GM18517 (cell line): ENCODE data around the gene TPD52L2.
"Not testable (repeated sequence)": the region's sequence is repeated elsewhere in the genome, so short reads cannot be mapped to it uniquely, and the experiment has no call there.

ENCODE experiments used
- ATAC-seq: cut with Tn5 transposase; IDR thresholded peaks from one replicate; pipeline ENCODE4 v1.9.1; 2021; ENCODE audit warnings: mild to moderate bottlenecking, moderate library complexity; ENCODE audit not compliant: unreplicated experiment

TPD52L2 gene

GRCh38 chr20:63835021-63835858, 29.8 kb upstream of the TPD52L2 start:
- no peak for ATAC-seq

- no peak for ATAC-seq
Measured at GRCh38 chr20:63836458-63837344, 28.4 kb upstream of the TPD52L2 start.

GRCh38 chr20:63837479-63837878, 27.6 kb upstream of the TPD52L2 start:
- no peak for ATAC-seq

GRCh38 chr20:63839620-63840019, 25.4 kb upstream of the TPD52L2 start:
- ATAC-seq: no peak

GRCh38 chr20:63840405-63840828, 24.7 kb upstream of the TPD52L2 start:
- ATAC-seq: no peak

- no peak for ATAC-seq
Measured at GRCh38 chr20:63842258-63842657, 22.8 kb upstream of the TPD52L2 start.

GRCh38 chr20:63843222-63843621, 21.8 kb upstream of the TPD52L2 start:
- no peak for ATAC-seq

- no peak for ATAC-seq
Measured at GRCh38 chr20:63843778-63844177, 21.3 kb upstream of the TPD52L2 start.

- ATAC-seq: no peak
Measured at GRCh38 chr20:63844511-63844991, 20.5 kb upstream of the TPD52L2 start.

- no peak for ATAC-seq
Measured at GRCh38 chr20:63846128-63846771, 18.8 kb upstream of the TPD52L2 start.

GRCh38 chr20:63846888-63847236, 18.2 kb upstream of the TPD52L2 start:
- no peak for ATAC-seq

GRCh38 chr20:63847237-63848002, 17.6 kb upstream of the TPD52L2 start:
- no peak for ATAC-seq

- no peak for ATAC-seq
Measured at GRCh38 chr20:63848003-63848911, 16.8 kb upstream of the TPD52L2 start.

- peak; percentile 88 for ATAC-seq
Measured at GRCh38 chr20:63850689-63851547, 14.2 kb upstream of the TPD52L2 start.

- ATAC-seq: not testable (repeated sequence)
Measured at GRCh38 chr20:63851548-63851943, 13.5 kb upstream of the TPD52L2 start.

GRCh38 chr20:63853733-63854068, 11.4 kb upstream of the TPD52L2 start:
- ATAC-seq: not testable (repeated sequence)

GRCh38 chr20:63854069-63854765, 10.9 kb upstream of the TPD52L2 start:
- ATAC-seq: no peak

- ATAC-seq: no peak
Measured at GRCh38 chr20:63854766-63855362, 10.2 kb upstream of the TPD52L2 start.
